ENCODE results near the gene HLCS. TPM values are rescaled to one million over a fixed set of nuclear protein-coding genes. Genes with fewer than 3 reads are reported as not detected.

HLCS gene
- total RNA-seq, 2 donors from 2014 or later: 40.9 to 41.8 TPM

- Histone ChIP-seq H3K4me3 (no peak overlapping the region), H3K36me3 (no peaks in the 10 kb centered on the region), H3K27me3 (replicated peaks; ENCODE audit: insufficient read depth) (peaks cover 10% of the 10 kb centered on the region), H3K27ac (no peak overlapping the region), H3K9me3 (no peaks in the 10 kb centered on the region), H3K4me1 (replicated peaks) (peaks cover under 1% of the 10 kb centered on the region)
- TF ChIP-seq POLR2A (IDR thresholded peaks at IDR 0.05): no peak
- no peak for TF ChIP-seq POLR2AphosphoS5 (IDR thresholded peaks at IDR 0.05)
- no peak for TF ChIP-seq CTCF (IDR thresholded peaks at IDR 0.05)
- intact Hi-C loops (cut with DNase I): no loop called here
- WGBS: 11% methylated on average over 39 of the region's 49 CpGs
- DNase-seq (ENCODE audit: low spot score): no peak
Observed at GRCh38 chr21:36704281-36704957, 262.1 kb downstream of the HLCS start.

DNA sequence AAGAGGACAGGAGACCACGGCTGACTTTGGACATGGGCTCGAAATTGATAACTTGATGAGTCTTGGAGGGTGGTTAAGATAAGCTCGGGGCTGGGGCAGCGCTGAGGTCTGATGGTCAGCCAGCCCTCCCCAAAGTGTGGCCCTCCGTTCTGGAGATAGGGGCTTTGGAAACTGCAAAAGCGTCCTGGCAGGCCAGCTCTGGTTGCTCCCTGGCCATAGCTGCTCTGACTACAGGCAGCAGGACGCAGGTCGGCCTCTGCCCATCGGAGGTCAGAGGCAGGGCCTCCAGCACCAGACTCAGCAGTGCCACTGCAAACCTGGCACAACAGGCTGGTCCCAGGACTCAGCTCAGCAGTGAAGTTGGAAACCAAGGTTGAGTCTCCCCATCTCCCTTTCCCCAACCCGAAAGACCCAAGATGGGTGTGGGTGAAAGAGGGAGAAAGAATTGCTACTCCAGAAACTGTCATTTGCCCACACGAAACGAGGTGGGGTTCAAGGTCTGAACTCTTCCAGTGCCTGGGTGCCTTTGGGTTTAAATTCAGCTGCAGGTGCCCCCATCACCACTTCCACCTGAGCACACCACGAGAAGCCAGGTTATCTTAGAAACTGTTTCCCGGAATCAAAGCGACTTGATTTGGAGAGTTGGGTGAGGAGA is 262.7 kb downstream of the HLCS start:
- no peaks in the 10 kb centered on the region for H3K9me3 ChIP-seq
- TF ChIP-seq POLR2A (IDR thresholded peaks at IDR 0.05) (no peak), POLR2AphosphoS5 (IDR thresholded peaks at IDR 0.05) (no peak), CTCF (IDR thresholded peaks at IDR 0.05) (no peak)
- no peak for DNase-seq (ENCODE audit: low spot score)
- intact Hi-C loops (cut with DNase I): no loop called here
- no peaks in the 10 kb centered on the region for H3K36me3 ChIP-seq
- 42% methylated on average over 12 of the region's 15 CpGs for WGBS
- peaks cover 5% of the 10 kb centered on the region for H3K4me1 ChIP-seq (replicated peaks)
- no peak overlapping the region for H3K4me3 ChIP-seq
- peaks cover 12% of the 10 kb centered on the region for H3K27me3 ChIP-seq (replicated peaks; ENCODE audit: insufficient read depth)
- H3K27ac ChIP-seq: no peak overlapping the region

GRCh38 chr21:36703123-36703522 is 263.3 kb downstream of the HLCS start:
- no peak overlapping the region for H3K27ac ChIP-seq
- DNase-seq (ENCODE audit: low spot score): no peak
- peaks cover 10% of the 10 kb centered on the region for H3K4me1 ChIP-seq (replicated peaks)
- TF ChIP-seq POLR2AphosphoS5 (IDR thresholded peaks at IDR 0.05) (no peak), POLR2A (IDR thresholded peaks at IDR 0.05) (no peak), CTCF (IDR thresholded peaks at IDR 0.05) (no peak)
- H3K27me3 ChIP-seq (replicated peaks; ENCODE audit: insufficient read depth): peaks cover 12% of the 10 kb centered on the region
- 40% methylated on average over 3 of the region's 3 CpGs for WGBS
- no peaks in the 10 kb centered on the region for H3K36me3 ChIP-seq
- intact Hi-C loops (cut with DNase I): no loop called here
- H3K4me3 ChIP-seq: no peak overlapping the region
- H3K9me3 ChIP-seq: no peaks in the 10 kb centered on the region

DNA sequence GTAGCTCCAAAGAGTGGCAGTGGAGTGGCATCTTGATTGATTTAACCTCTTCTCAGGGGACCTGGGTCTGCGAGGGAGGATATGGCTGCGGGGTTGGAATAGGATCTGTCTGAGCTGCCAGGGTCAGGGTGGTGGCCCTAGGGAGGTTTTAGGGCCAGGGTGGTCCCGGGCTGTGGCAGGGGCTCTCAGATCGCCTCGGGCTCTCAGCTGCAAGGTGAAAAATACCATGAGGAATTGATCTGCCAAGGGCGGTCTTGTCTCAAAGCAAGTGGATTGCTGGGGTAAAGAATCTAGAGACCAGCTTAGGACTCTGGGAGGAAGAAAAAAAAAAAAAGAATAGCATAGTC is 263.9 kb downstream of the HLCS start:
- DNase-seq (ENCODE audit: low spot score): no peak
- H3K4me3 ChIP-seq: no peak overlapping the region
- intact Hi-C loops (cut with DNase I): no loop called here
- no peak overlapping the region for H3K27ac ChIP-seq
- peaks cover 11% of the 10 kb centered on the region for H3K4me1 ChIP-seq (replicated peaks)
- no peaks in the 10 kb centered on the region for H3K36me3 ChIP-seq
- WGBS: 50% methylated on average over 6 of the region's 6 CpGs
- no peak for TF ChIP-seq CTCF (IDR thresholded peaks at IDR 0.05)
- TF ChIP-seq POLR2A (IDR thresholded peaks at IDR 0.05): no peak
- TF ChIP-seq POLR2AphosphoS5 (IDR thresholded peaks at IDR 0.05): no peak
- H3K9me3 ChIP-seq: no peaks in the 10 kb centered on the region
- peaks cover 12% of the 10 kb centered on the region for H3K27me3 ChIP-seq (replicated peaks; ENCODE audit: insufficient read depth)

Measured in prostate gland (tissue), 2 donors.